ENCODE data around the gene SDK2.

GRCh38 chr17:73604476-73604875 lies 39.8 kb downstream of the SDK2 start:
- TF ChIP-seq TBP (IDR thresholded peaks at IDR 0.05; ENCODE audit: low read depth, low read length) (no peak), CTCF (IDR thresholded peaks at IDR 0.05; ENCODE audit: control extremely low read depth in 1 of 3, insufficient read depth in 1 of 3, low read depth in 1 of 3, low read length in 3 of 3) (no peak), EGR1 (IDR thresholded peaks at IDR 0.05; ENCODE audit: borderline replicate concordance, low read depth, low read length) (no peak), TAF1 (IDR thresholded peaks at IDR 0.05; ENCODE audit: low read depth, low read length) (no peak), EZH2 (IDR thresholded peaks at IDR 0.05; ENCODE audit: low read depth, low read length, severe bottlenecking) (no peak), RAD21 (IDR thresholded peaks at IDR 0.05 in 1 of 2, conservative IDR thresholded peaks at IDR 0.05 in 1 of 2; ENCODE audit: low read depth in 2 of 2, low read length in 2 of 2) (no peak), E2F6 (IDR thresholded peaks at IDR 0.05) (no peak), POLR2A (IDR thresholded peaks at IDR 0.05; ENCODE audit: control extremely low read depth in 1 of 2, low read depth in 2 of 2, low read length in 2 of 2) (no peak), POLR2AphosphoS5 (IDR thresholded peaks at IDR 0.05; ENCODE audit: low read depth, low read length) (no peak)
